HCT116 (cell line): ENCODE results near the gene FNBP1L. TPM values are rescaled to one million over a fixed set of nuclear protein-coding genes. Genes with fewer than 3 reads are reported as not detected.

ENCODE experiments used
- ATAC-seq: fragments of 200-7000 bp; cut with Tn5 transposase; 2 replicates; pipeline ENCODE4 v1.9.1; 2020; ENCODE audit warnings: mild to moderate bottlenecking, moderate library complexity
- BruUV-seq: library from RNA; stranded (reverse); fragments of 400-500 nt; replicated peaks from 2 replicates; lab custom pipeline; 2021; lab: Mats Ljungman, UMichigan
- CTCF ChIA-PET: fragments of 300-600 bp; sonication (Branson Sonifier 250); formaldehyde crosslinking; loops from one replicate; lab custom pipeline; 2021; ENCODE audit warnings: antibody characterized with exemption; lab: Charles Lee
- POLR2A ChIA-PET: fragments of 300-600, 350-600 bp; sonication (Branson Sonifier 250); formaldehyde crosslinking; loops from one replicate; lab custom pipeline; 2021; ENCODE audit warnings: antibody characterized with exemption; lab: Charles Lee
- RAD21 ChIA-PET, 2 experiments: fragments of 300-600 bp; sonication (Branson Sonifier 250); formaldehyde crosslinking; loops; one replicate each; lab custom pipeline; 2023; ENCODE audit warnings: low total read pairs in 2 of 2; ENCODE audit not compliant: uncharacterized antibody in 2 of 2, unreplicated experiment in 2 of 2, low non-redundant PET in 1 of 2; lab: Charles Lee
- DNase-seq: peaks from one replicate; pipeline ENCODE4 v3.0.0-alpha.2; 2010; ENCODE audit warnings: low read depth, low spot score
- H2AFZ ChIP-seq: fragments of 200-600 bp; shearing (Covaris generic), sonication (generic); 2 replicates; pipeline ENCODE4 v1.6.1; 2017; ENCODE audit warnings: low read depth, mixed run types, mixed read lengths, antibody characterized with exemption, low read length; ENCODE audit not compliant: poor library complexity, severe bottlenecking
- H3K27ac ChIP-seq: 2 replicates; pipeline ENCODE4 v1.5.1; 2012; ENCODE audit warnings: low read depth, low read length
- H3K27me3 ChIP-seq: fragments of 200-600 bp; sonication (generic); 2 replicates; pipeline ENCODE4 v1.6.1; 2016; ENCODE audit warnings: mixed run types, low read length, mixed read lengths; ENCODE audit not compliant: insufficient read depth
- H3K36me3 ChIP-seq, 2 experiments: fragments of 200-500 bp in 1 of 2; fragments of 200-600 bp in 1 of 2; sonication (Bioruptor generic) in 1 of 2; sonication (generic) in 1 of 2; 2 replicates each; pipeline versions ENCODE4 v1.5.1 to v1.6.1; 2014 to 2016; ENCODE audit warnings: low read length in 2 of 2, inconsistent platforms in 1 of 2, mixed read lengths in 1 of 2, mixed run types in 1 of 2; ENCODE audit not compliant: insufficient read depth in 2 of 2, control insufficient read depth in 1 of 2
- H3K4me1 ChIP-seq, 2 experiments: fragments of 200-600 bp in 1 of 2; sonication (generic) in 1 of 2; 2 replicates each; pipeline versions ENCODE4 v1.5.1 to v1.6.1; 2012 to 2017; ENCODE audit warnings: low read length in 2 of 2, inconsistent platforms in 1 of 2, mild to moderate bottlenecking in 1 of 2, mixed read lengths in 1 of 2, mixed run types in 1 of 2, moderate library complexity in 1 of 2; ENCODE audit not compliant: insufficient read depth in 2 of 2, control insufficient read depth in 1 of 2
- H3K4me2 ChIP-seq: fragments of 200-600 bp; sonication (generic); 2 replicates; pipeline ENCODE4 v1.6.1; 2017; ENCODE audit warnings: mixed run types, low read length, mixed read lengths
- H3K4me3 ChIP-seq, 2 experiments: fragments of 200-600 bp in 1 of 2; sonication (generic) in 1 of 2; replicated peaks in 1 of 2; 2 replicates each; pipeline ENCODE4 v1.5.1; 2011 to 2016; ENCODE audit warnings: low read length in 2 of 2, control low read depth in 1 of 2, low read depth in 1 of 2, mild to moderate bottlenecking in 1 of 2, mixed read lengths in 1 of 2, mixed run types in 1 of 2
- H3K79me2 ChIP-seq: fragments of 200-600 bp; sonication (generic); 2 replicates; pipeline ENCODE4 v1.6.1; 2017; ENCODE audit warnings: mild to moderate bottlenecking, mixed run types, low read length, moderate library complexity, mixed read lengths; ENCODE audit not compliant: insufficient read depth
- H3K9ac ChIP-seq: fragments of 200-600 bp; sonication (generic); 2 replicates; pipeline ENCODE4 v1.6.1; 2016; ENCODE audit warnings: low read length, mixed read lengths
- H3K9me2 ChIP-seq: fragments of 200-600 bp; sonication (generic), shearing (Covaris generic); 2 replicates; pipeline ENCODE4 v1.6.1; 2017; ENCODE audit warnings: mixed run types, mild to moderate bottlenecking, moderate library complexity; ENCODE audit not compliant: insufficient read depth
- H3K9me3 ChIP-seq, 2 experiments: fragments of 200-500 bp in 1 of 2; fragments of 200-600 bp in 1 of 2; sonication (Bioruptor generic) in 1 of 2; sonication (generic) in 1 of 2; 2 replicates each; pipeline ENCODE4 v1.6.1; 2014 to 2017; ENCODE audit warnings: low read length in 2 of 2, mixed read lengths in 2 of 2, inconsistent platforms in 1 of 2, low read depth in 1 of 2, mild to moderate bottlenecking in 1 of 2, mixed run types in 1 of 2, moderate library complexity in 1 of 2; ENCODE audit not compliant: control insufficient read depth in 1 of 2, insufficient read depth in 1 of 2
- H4K20me1 ChIP-seq: fragments of 200-600 bp; sonication (generic), shearing (Covaris generic); 2 replicates; pipeline ENCODE4 v1.6.1; 2017; ENCODE audit warnings: mixed run types, mild to moderate bottlenecking, moderate library complexity; ENCODE audit not compliant: insufficient read depth
- CEBPB ChIP-seq: IDR thresholded peaks from 2 replicates; pipeline ENCODE4 v1.6.1; 2012; ENCODE audit warnings: low read depth
- ELF1 ChIP-seq: IDR thresholded peaks from 2 replicates; pipeline ENCODE4 v1.6.1; 2012; ENCODE audit warnings: low read depth, borderline replicate concordance
- RAD21 ChIP-seq: IDR thresholded peaks from 2 replicates; pipeline ENCODE4 v1.6.1; 2012; ENCODE audit warnings: low read depth, mild to moderate bottlenecking
- SP1 ChIP-seq: IDR thresholded peaks from 2 replicates; pipeline ENCODE4 v1.6.1; 2012; ENCODE audit warnings: low read depth
- TCF7L2 ChIP-seq: IDR thresholded peaks from 2 replicates; pipeline ENCODE4 v1.7.0; 2011; ENCODE audit warnings: borderline replicate concordance, inconsistent platforms; ENCODE audit not compliant: insufficient read depth, insufficient read length; ENCODE audit errors: extremely low read depth
- YY1 ChIP-seq: IDR thresholded peaks from 2 replicates; pipeline ENCODE4 v1.6.1; 2011; ENCODE audit warnings: low read length, low read depth, moderate library complexity, mild to moderate bottlenecking; ENCODE audit not compliant: insufficient replicate concordance; ENCODE audit errors: extremely low read depth
- ZFX ChIP-seq: fragments of 450-650 bp; IDR thresholded peaks from 2 replicates; pipeline ENCODE4 v1.6.1; 2017
- ZNF274 ChIP-seq: fragments of 200-500 bp; sonication (Bioruptor generic); IDR thresholded peaks from 2 replicates; pipeline ENCODE4 v1.6.1; 2014; ENCODE audit warnings: mild to moderate bottlenecking, low read depth, low read length, inconsistent platforms
- intact Hi-C: fragments of 100-400 bp; cut with micrococcal nuclease; formaldehyde crosslinking; loops from 2 replicates; pipeline ENCODE4 v1.10.0; 2022
- total RNA-seq: library from RNA; stranded (reverse); gene quantifications from one replicate; pipeline ENCODE4 v1.2.1, GENCODE V29; 2021; ENCODE audit not compliant: unreplicated experiment
- TF ChIP-seq, protein P1 (sequence below): IDR thresholded peaks from 2 replicates; pipeline ENCODE4 v1.6.1; 2012; ENCODE audit warnings: low read depth
- TF ChIP-seq, protein P2 (sequence below): IDR thresholded peaks from 2 replicates; pipeline ENCODE4 v1.6.1; 2012
- TF ChIP-seq, protein P3 (sequence below): IDR thresholded peaks from 2 replicates; pipeline ENCODE4 v1.6.1; 2012
- TF ChIP-seq, protein P4 (sequence below), 3 experiments: fragments of 200-600 bp in 1 of 3; sonication (generic) in 1 of 3; IDR thresholded peaks in 2 of 3; conservative IDR thresholded peaks in 1 of 3; 2 replicates each; pipeline ENCODE4 v1.5.1; 2012 to 2017; ENCODE audit warnings: low read depth in 2 of 3, low read length in 2 of 3, antibody characterized with exemption in 1 of 3, borderline replicate concordance in 1 of 3, control low read depth in 1 of 3, mild to moderate bottlenecking in 1 of 3, mixed read lengths in 1 of 3, mixed run types in 1 of 3, moderate library complexity in 1 of 3; ENCODE audit not compliant: insufficient read depth in 1 of 3

FNBP1L gene
- total RNA-seq, 1 experiment from 2014 or later: 26.1 TPM

DNA sequence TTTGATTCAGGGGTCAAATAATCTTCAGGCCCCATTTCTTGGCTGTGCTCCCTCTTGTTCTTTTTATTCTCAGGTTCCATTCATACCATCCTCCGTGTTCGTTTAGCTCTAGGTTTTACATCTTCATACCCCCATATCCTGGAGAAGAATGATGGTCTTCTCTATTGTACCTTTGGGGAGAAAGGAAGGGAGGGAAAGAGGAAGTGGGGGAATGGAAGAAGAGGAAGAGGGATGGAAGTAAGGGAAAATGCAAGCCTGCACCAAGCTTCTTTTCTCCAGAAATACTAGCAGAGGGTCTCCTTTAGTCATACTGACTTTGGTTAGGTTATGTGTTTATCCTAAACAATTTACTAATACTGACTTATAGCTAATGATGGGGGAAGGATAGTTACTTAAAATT, 52.4 kb downstream of the FNBP1L start:
- CTCF ChIA-PET: no interaction called here
- H3K79me2 ChIP-seq: peaks cover 16% of the 10 kb centered on the region
- BruUV-seq: no TSS peak

DNA sequence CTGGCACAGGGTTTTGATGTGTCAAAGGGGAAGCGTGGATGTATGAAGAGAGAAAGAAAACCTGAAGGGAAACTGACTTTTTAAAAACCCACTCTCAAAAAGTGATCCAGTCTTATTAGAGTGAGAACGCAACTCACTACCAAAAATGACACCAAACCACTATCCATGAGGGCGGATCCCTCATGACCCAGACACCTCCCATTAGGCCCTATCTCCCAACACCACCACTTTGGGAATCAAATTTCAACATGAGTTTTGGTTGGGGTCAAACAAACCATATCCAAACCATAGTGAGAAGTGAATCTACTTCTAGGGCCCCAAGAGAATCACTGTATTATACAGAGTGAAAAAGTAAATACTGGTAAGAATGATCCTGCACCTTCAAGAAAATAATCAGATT, 53.5 kb downstream of the FNBP1L start:
- no peak overlapping the region for H2AFZ ChIP-seq
- H3K4me2 ChIP-seq: no peak overlapping the region
- H3K4me3 ChIP-seq: no peak overlapping the region
- intact Hi-C loops: no loop called here
- no peak for DNase-seq
- peaks cover 4% of the 10 kb centered on the region; the same call in 1 of the 2 replicates for H4K20me1 ChIP-seq
- no peaks in the 10 kb centered on the region for H3K9me3 ChIP-seq
- H3K27ac ChIP-seq: no peak overlapping the region
- no peak for ATAC-seq
- no peaks in the 10 kb centered on the region for H3K36me3 ChIP-seq
- TF ChIP-seq, protein P1, sequence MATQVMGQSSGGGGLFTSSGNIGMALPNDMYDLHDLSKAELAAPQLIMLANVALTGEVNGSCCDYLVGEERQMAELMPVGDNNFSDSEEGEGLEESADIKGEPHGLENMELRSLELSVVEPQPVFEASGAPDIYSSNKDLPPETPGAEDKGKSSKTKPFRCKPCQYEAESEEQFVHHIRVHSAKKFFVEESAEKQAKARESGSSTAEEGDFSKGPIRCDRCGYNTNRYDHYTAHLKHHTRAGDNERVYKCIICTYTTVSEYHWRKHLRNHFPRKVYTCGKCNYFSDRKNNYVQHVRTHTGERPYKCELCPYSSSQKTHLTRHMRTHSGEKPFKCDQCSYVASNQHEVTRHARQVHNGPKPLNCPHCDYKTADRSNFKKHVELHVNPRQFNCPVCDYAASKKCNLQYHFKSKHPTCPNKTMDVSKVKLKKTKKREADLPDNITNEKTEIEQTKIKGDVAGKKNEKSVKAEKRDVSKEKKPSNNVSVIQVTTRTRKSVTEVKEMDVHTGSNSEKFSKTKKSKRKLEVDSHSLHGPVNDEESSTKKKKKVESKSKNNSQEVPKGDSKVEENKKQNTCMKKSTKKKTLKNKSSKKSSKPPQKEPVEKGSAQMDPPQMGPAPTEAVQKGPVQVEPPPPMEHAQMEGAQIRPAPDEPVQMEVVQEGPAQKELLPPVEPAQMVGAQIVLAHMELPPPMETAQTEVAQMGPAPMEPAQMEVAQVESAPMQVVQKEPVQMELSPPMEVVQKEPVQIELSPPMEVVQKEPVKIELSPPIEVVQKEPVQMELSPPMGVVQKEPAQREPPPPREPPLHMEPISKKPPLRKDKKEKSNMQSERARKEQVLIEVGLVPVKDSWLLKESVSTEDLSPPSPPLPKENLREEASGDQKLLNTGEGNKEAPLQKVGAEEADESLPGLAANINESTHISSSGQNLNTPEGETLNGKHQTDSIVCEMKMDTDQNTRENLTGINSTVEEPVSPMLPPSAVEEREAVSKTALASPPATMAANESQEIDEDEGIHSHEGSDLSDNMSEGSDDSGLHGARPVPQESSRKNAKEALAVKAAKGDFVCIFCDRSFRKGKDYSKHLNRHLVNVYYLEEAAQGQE: no peak
- TF ChIP-seq SP1: no peak
- TF ChIP-seq, protein P2, sequence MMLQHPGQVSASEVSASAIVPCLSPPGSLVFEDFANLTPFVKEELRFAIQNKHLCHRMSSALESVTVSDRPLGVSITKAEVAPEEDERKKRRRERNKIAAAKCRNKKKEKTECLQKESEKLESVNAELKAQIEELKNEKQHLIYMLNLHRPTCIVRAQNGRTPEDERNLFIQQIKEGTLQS: no peak
- TF ChIP-seq, protein P3, sequence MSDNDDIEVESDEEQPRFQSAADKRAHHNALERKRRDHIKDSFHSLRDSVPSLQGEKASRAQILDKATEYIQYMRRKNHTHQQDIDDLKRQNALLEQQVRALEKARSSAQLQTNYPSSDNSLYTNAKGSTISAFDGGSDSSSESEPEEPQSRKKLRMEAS: no peak
- TF ChIP-seq RAD21: no peak
- TF ChIP-seq ELF1: no peak
- no peak for TF ChIP-seq ZNF274
- TF ChIP-seq TCF7L2: no peak
- peaks cover 10% of the 10 kb centered on the region for H3K79me2 ChIP-seq
- ChIA-PET CTCF (no interaction called here), RAD21 (no interaction called here), POLR2A (no interaction called here)
- no peak overlapping the region for H3K9ac ChIP-seq
- H3K4me1 ChIP-seq: no peaks in the 10 kb centered on the region
- H3K27me3 ChIP-seq: no peaks in the 10 kb centered on the region
- BruUV-seq: no TSS peak
- H3K9me2 ChIP-seq: no peaks in the 10 kb centered on the region

More for the DNA sequence above, 52.4 kb downstream of the FNBP1L start:
- RAD21 ChIA-PET: no interaction called here
- ATAC-seq: no peak
- TF ChIP-seq ELF1 (no peak), CEBPB (no peak), YY1 (no peak), RAD21 (no peak), ZFX (no peak)
- TF ChIP-seq, protein P3: no peak
- TF ChIP-seq, protein P4, sequence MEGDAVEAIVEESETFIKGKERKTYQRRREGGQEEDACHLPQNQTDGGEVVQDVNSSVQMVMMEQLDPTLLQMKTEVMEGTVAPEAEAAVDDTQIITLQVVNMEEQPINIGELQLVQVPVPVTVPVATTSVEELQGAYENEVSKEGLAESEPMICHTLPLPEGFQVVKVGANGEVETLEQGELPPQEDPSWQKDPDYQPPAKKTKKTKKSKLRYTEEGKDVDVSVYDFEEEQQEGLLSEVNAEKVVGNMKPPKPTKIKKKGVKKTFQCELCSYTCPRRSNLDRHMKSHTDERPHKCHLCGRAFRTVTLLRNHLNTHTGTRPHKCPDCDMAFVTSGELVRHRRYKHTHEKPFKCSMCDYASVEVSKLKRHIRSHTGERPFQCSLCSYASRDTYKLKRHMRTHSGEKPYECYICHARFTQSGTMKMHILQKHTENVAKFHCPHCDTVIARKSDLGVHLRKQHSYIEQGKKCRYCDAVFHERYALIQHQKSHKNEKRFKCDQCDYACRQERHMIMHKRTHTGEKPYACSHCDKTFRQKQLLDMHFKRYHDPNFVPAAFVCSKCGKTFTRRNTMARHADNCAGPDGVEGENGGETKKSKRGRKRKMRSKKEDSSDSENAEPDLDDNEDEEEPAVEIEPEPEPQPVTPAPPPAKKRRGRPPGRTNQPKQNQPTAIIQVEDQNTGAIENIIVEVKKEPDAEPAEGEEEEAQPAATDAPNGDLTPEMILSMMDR (IDR thresholded peaks at IDR 0.05 in 2 of 3, conservative IDR thresholded peaks at IDR 0.05 in 1 of 3; ENCODE audit: borderline replicate concordance in 1 of 3, insufficient read depth in 1 of 3, low read depth in 2 of 3, low read length in 2 of 3): no peak
- intact Hi-C loops: no loop called here
- POLR2A ChIA-PET: no interaction called here
- Histone ChIP-seq H2AFZ (no peak overlapping the region), H3K36me3 (no peaks in the 10 kb centered on the region), H3K9me2 (no peaks in the 10 kb centered on the region), H3K4me2 (no peak overlapping the region), H4K20me1 (peaks cover 4% of the 10 kb centered on the region; the same call in 1 of the 2 replicates), H3K9me3 (no peaks in the 10 kb centered on the region), H3K4me3 (no peak overlapping the region), H3K9ac (no peak overlapping the region), H3K27ac (no peak overlapping the region), H3K27me3 (no peaks in the 10 kb centered on the region), H3K4me1 (no peaks in the 10 kb centered on the region)
- no peak for DNase-seq
